Gastroesophageal sphincter (tissue), 3 donors: ENCODE measurements around the gene MUC20.
"Not testable (repeated sequence)": the region's sequence is repeated elsewhere in the genome, so short reads cannot be mapped to it uniquely, and the experiment has no call there.

Source experiments
- EP300 ChIP-seq: sonication (generic); formaldehyde crosslinking; IDR thresholded peaks from one replicate; pipeline ENCODE4 v1.6.1; 2017; ENCODE audit warnings: antibody characterized with exemption, mild to moderate bottlenecking
- POLR2A ChIP-seq, 2 donors: fragments of 450-650 bp; IDR thresholded peaks; one replicate each; pipeline ENCODE4 v1.6.1; 2017; ENCODE audit warnings: antibody characterized with exemption in 2 of 2, mild to moderate bottlenecking in 2 of 2, moderate library complexity in 1 of 2
- TF ChIP-seq, protein P1 (sequence below), 4 experiments: fragments of 200-600 bp in 2 of 4; fragments of 450-650 bp in 2 of 4; sonication (generic) in 1 of 4; IDR thresholded peaks; one replicate each; pipeline ENCODE4 v1.5.1; 2017 to 2019; ENCODE audit warnings: antibody characterized with exemption in 4 of 4, mild to moderate bottlenecking in 2 of 4, moderate library complexity in 2 of 4

DNA sequence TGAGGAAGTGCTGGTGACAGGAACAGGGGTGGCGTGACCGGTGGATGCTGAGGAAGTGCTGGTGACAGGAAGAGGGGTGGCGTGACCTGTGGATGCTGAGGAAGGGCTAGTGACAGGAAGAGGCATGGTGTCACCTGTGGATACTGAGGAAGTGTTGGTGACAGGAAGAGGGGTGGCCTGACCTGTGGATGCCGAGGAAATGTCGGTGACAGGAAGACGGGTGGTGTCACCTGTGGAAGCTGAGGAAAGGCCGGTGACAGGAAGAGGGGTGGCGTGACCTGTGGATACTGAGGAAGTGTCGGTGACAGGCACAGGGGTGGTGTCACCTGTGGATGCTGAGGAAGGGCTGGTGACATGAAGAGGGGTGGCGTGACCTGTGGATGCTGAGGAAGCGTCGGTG is 60.5 kb downstream of the MUC20 start:
- TF ChIP-seq, protein P1, sequence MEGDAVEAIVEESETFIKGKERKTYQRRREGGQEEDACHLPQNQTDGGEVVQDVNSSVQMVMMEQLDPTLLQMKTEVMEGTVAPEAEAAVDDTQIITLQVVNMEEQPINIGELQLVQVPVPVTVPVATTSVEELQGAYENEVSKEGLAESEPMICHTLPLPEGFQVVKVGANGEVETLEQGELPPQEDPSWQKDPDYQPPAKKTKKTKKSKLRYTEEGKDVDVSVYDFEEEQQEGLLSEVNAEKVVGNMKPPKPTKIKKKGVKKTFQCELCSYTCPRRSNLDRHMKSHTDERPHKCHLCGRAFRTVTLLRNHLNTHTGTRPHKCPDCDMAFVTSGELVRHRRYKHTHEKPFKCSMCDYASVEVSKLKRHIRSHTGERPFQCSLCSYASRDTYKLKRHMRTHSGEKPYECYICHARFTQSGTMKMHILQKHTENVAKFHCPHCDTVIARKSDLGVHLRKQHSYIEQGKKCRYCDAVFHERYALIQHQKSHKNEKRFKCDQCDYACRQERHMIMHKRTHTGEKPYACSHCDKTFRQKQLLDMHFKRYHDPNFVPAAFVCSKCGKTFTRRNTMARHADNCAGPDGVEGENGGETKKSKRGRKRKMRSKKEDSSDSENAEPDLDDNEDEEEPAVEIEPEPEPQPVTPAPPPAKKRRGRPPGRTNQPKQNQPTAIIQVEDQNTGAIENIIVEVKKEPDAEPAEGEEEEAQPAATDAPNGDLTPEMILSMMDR (IDR thresholded peaks at IDR 0.05): not testable (repeated sequence)
- not testable (repeated sequence) for TF ChIP-seq POLR2A (IDR thresholded peaks at IDR 0.05); EP300
